Measurements from ENCODE around the gene XDH.

DNA sequence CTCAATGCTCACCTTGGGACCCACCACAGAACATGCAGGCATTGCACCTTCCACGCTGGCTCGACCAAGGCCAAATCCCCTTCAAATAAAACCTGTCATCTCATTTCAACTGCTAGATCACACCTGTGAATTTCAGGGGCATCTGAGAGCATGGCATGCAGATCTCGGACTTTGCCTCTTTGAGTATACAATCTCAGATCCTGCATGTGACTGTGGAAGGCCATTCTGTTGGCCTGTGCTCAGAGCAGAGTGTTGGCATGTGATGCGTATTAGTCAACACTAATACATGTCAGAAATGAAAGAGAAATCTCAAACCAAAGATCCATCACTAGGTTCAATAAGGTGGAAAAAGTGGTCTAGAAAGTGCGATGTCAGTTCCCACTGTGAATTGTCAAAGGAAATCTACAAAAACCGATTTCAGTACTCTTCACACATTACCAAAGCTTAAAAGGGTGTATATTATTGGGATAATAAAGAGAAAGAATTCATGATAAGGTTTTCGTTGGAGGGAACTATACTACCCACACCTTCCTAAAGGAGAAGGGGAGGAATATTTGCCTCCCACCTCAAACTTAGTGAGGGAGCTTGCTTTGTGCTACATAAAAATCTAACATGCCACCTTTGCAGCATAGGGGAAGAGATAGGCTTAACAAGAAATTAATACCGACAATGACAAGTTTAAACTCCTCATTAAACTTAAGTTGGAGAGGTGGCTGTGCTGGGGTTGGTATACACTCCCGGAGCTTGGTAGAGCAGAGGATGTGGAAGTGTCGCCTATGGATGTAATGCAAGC lies 7.8 kb downstream of the XDH start:
- no peak for TF ChIP-seq POLR2A (IDR thresholded peaks at IDR 0.05)
- TF ChIP-seq, protein P1, sequence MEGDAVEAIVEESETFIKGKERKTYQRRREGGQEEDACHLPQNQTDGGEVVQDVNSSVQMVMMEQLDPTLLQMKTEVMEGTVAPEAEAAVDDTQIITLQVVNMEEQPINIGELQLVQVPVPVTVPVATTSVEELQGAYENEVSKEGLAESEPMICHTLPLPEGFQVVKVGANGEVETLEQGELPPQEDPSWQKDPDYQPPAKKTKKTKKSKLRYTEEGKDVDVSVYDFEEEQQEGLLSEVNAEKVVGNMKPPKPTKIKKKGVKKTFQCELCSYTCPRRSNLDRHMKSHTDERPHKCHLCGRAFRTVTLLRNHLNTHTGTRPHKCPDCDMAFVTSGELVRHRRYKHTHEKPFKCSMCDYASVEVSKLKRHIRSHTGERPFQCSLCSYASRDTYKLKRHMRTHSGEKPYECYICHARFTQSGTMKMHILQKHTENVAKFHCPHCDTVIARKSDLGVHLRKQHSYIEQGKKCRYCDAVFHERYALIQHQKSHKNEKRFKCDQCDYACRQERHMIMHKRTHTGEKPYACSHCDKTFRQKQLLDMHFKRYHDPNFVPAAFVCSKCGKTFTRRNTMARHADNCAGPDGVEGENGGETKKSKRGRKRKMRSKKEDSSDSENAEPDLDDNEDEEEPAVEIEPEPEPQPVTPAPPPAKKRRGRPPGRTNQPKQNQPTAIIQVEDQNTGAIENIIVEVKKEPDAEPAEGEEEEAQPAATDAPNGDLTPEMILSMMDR (IDR thresholded peaks at IDR 0.05) = no peak
- no peak for TF ChIP-seq POLR2AphosphoS5 (IDR thresholded peaks at IDR 0.05; ENCODE audit: insufficient read depth in 1 of 2, low read depth in 1 of 2)
